AG09319 (cell line): ENCODE measurements around the gene ODF2.

Experiments
- DNase-seq: peaks from one replicate; pipeline ENCODE4 v3.0.0-alpha.2; 2010; ENCODE audit warnings: low read depth; ENCODE audit errors: extremely low read depth
- TF ChIP-seq, protein P1 (sequence below): IDR thresholded peaks from 2 replicates; pipeline ENCODE4 v1.5.1; 2011; ENCODE audit warnings: low read depth, mild to moderate bottlenecking, inconsistent platforms, low read length, moderate library complexity

The ODF2 gene

GRCh38 chr9:128455849-128456612 is at the start of gene ODF2:
TSS of gene ODF2 (plus strand) at chr9:128456006. CDS start at chr9:128456092, 86 bp downstream.
- TF ChIP-seq, protein P1, sequence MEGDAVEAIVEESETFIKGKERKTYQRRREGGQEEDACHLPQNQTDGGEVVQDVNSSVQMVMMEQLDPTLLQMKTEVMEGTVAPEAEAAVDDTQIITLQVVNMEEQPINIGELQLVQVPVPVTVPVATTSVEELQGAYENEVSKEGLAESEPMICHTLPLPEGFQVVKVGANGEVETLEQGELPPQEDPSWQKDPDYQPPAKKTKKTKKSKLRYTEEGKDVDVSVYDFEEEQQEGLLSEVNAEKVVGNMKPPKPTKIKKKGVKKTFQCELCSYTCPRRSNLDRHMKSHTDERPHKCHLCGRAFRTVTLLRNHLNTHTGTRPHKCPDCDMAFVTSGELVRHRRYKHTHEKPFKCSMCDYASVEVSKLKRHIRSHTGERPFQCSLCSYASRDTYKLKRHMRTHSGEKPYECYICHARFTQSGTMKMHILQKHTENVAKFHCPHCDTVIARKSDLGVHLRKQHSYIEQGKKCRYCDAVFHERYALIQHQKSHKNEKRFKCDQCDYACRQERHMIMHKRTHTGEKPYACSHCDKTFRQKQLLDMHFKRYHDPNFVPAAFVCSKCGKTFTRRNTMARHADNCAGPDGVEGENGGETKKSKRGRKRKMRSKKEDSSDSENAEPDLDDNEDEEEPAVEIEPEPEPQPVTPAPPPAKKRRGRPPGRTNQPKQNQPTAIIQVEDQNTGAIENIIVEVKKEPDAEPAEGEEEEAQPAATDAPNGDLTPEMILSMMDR, result no peak

DNA sequence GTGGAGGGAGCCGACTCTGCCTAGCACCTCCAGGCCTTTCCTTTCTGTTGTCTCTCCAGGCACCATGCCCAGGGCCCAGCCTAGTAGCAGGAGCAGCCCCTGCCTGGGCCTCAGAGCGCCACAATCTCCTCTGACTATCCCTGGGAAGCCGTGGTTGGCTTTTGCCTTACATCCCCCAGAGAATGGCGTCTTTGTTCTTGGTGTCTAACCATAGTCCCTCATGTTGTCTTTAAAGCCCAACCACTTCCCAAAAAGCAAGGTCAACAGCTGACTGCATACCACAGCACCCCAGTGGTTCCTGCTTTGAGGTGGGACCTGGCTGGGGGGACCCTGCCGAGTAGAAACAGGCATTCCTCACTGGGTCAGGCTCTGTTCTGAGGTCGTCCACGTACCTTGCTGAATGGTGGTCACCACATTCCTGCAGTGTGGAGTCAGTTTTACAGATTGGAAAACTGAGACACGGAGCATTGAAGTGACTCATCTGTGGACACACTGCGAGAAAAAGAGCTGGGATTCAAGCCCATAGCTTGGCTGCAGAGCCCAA is 48.9 kb upstream of the ODF2 start:
- no peak for DNase-seq
- TF ChIP-seq, protein P1, result no peak

More at GRCh38 chr9:128455849-128456612, at the start of gene ODF2:
- DNase-seq, result peak; percentile 82

- TF ChIP-seq, protein P1, result no peak
- DNase-seq, result no peak
Observed at GRCh38 chr9:128408963-128409431, 46.8 kb upstream of the ODF2 start.

- TF ChIP-seq, protein P1, result no peak
- DNase-seq, result no peak
Observed at GRCh38 chr9:128409450-128409849, 46.4 kb upstream of the ODF2 start.

- no peak for DNase-seq
- TF ChIP-seq, protein P1, result peak; percentile 15
Observed at GRCh38 chr9:128409978-128410377, 45.8 kb upstream of the ODF2 start.

GRCh38 chr9:128411364-128412119 is 44.3 kb upstream of the ODF2 start:
- TF ChIP-seq, protein P1, result no peak

More at GRCh38 chr9:128411364-128412119, 44.3 kb upstream of the ODF2 start:
- DNase-seq, result no peak
